H1 (cell line): ENCODE measurements around the gene PKDREJ. TPM values are rescaled to one million over a fixed set of nuclear protein-coding genes. Genes with fewer than 3 reads are reported as not detected.

Source experiments
- CTCF ChIA-PET: fragments of 300-600 bp; sonication (Branson Sonifier 250); formaldehyde crosslinking; loops from one replicate; lab custom pipeline; 2021; ENCODE audit not compliant: partially characterized antibody; lab: Charles Lee
- POLR2A ChIA-PET: fragments of 300-600 bp; sonication (Branson Sonifier 250); formaldehyde crosslinking; loops from one replicate; lab custom pipeline; 2021; ENCODE audit warnings: inconsistent platforms; ENCODE audit not compliant: partially characterized antibody; lab: Charles Lee
- DNase-seq, 2 experiments: peaks; one replicate each; pipeline versions ENCODE4 v3.0.0 to v3.0.0-alpha.2; 2010 to 2022; ENCODE audit warnings: low spot score in 2 of 2, low read depth in 1 of 2, mixed read lengths in 1 of 2
- FAIRE-seq: peaks from 2 replicates; lab custom pipeline; 2011; peaks lifted over from hg19 to GRCh38; lab: Jason Lieb, UNC
- H2AFZ ChIP-seq: 2 replicates; pipeline ENCODE4 v1.8.1; 2012; ENCODE audit warnings: low read length, inconsistent platforms
- H2AK5ac ChIP-seq: 2 replicates; pipeline ENCODE4 v1.6.1; 2013; ENCODE audit warnings: low read depth, low read length
- H2BK120ac ChIP-seq: replicated peaks from 2 replicates; pipeline ENCODE3; 2013; ENCODE audit warnings: low read depth, low read length, inconsistent platforms
- H2BK12ac ChIP-seq: 2 replicates; pipeline ENCODE4 v1.6.1; 2013; ENCODE audit warnings: low read depth, low read length
- H2BK15ac ChIP-seq: 2 replicates; pipeline ENCODE4 v1.6.1; 2013; ENCODE audit warnings: low read length
- H2BK20ac ChIP-seq: 2 replicates; pipeline ENCODE4 v1.6.1; 2013; ENCODE audit warnings: low read length
- H2BK5ac ChIP-seq: 2 replicates; pipeline ENCODE4 v1.6.1; 2013; ENCODE audit warnings: low read depth, low read length
- H3K14ac ChIP-seq: 2 replicates; pipeline ENCODE4 v1.6.1; 2013; ENCODE audit warnings: inconsistent platforms; ENCODE audit not compliant: insufficient read length
- H3K18ac ChIP-seq: 2 replicates; pipeline ENCODE4 v1.6.1; 2013; ENCODE audit warnings: low read length; ENCODE audit errors: extremely low read depth
- H3K23ac ChIP-seq: 2 replicates; pipeline ENCODE4 v1.6.1; 2013; ENCODE audit warnings: inconsistent platforms; ENCODE audit not compliant: insufficient read length
- H3K23me2 ChIP-seq: 2 replicates; pipeline ENCODE4 v1.6.1; 2013; ENCODE audit warnings: low read depth, low read length
- H3K27ac ChIP-seq: 2 replicates; pipeline ENCODE4 v1.6.1; 2011; ENCODE audit warnings: low read depth, low read length, inconsistent platforms
- H3K27me3 ChIP-seq, 4 experiments: replicated peaks in 1 of 4; 1 replicate in 1 of 4; 2 replicates in 3 of 4; pipeline versions ENCODE4 v1.6.1 to v1.8.1; 2011 to 2013; ENCODE audit warnings: low read length in 3 of 4, mild to moderate bottlenecking in 3 of 4, inconsistent platforms in 2 of 4, mixed read lengths in 2 of 4, moderate library complexity in 1 of 4; ENCODE audit not compliant: control insufficient read depth in 3 of 4, insufficient read depth in 3 of 4; ENCODE audit errors: extremely low read depth in 1 of 4
- H3K36me3 ChIP-seq, 4 experiments: 2 replicates each; pipeline versions ENCODE4 v1.6.1 to v1.8.1; 2011 to 2013; ENCODE audit warnings: mild to moderate bottlenecking in 4 of 4, low read length in 3 of 4, moderate library complexity in 2 of 4, control low read depth in 1 of 4, inconsistent platforms in 1 of 4; ENCODE audit not compliant: insufficient read depth in 4 of 4, control insufficient read depth in 2 of 4
- H3K4ac ChIP-seq: replicated peaks from 2 replicates; pipeline ENCODE3; 2013; ENCODE audit warnings: low read length, low read depth, mixed read lengths, inconsistent platforms; ENCODE audit not compliant: insufficient read length
- H3K4me1 ChIP-seq, 4 experiments: replicated peaks in 1 of 4; 1 replicate in 1 of 4; 2 replicates in 3 of 4; pipeline versions ENCODE4 v1.6.1 to v1.8.1; 2011 to 2013; ENCODE audit warnings: low read length in 3 of 4, inconsistent platforms in 2 of 4, mixed read lengths in 1 of 4; ENCODE audit not compliant: insufficient read depth in 4 of 4, control insufficient read depth in 3 of 4
- H3K4me2 ChIP-seq, 2 experiments: 2 replicates each; pipeline versions ENCODE4 v1.6.1 to v1.8.1; 2011 to 2013; ENCODE audit warnings: low read depth in 2 of 2, low read length in 2 of 2, control low read depth in 1 of 2, inconsistent platforms in 1 of 2, mild to moderate bottlenecking in 1 of 2; ENCODE audit not compliant: insufficient read depth in 1 of 2
- H3K4me3 ChIP-seq, 4 experiments: fragments of 200-600, 300-600 bp in 1 of 4; sonication (generic), shearing (Covaris generic), sonication (Bioruptor Twin) in 1 of 4; 2 replicates each; pipeline versions ENCODE4 v1.5.1 to v1.8.1; 2011 to 2016; ENCODE audit warnings: low read length in 4 of 4, low read depth in 3 of 4, control low read depth in 2 of 4, inconsistent platforms in 2 of 4, mild to moderate bottlenecking in 2 of 4, mixed read lengths in 1 of 4, moderate library complexity in 1 of 4; ENCODE audit not compliant: insufficient read depth in 2 of 4; ENCODE audit errors: extremely low read depth in 1 of 4
- H3K56ac ChIP-seq: replicated peaks from 2 replicates; pipeline ENCODE3; 2013; ENCODE audit warnings: low read depth, mild to moderate bottlenecking, mixed read lengths, low read length, inconsistent platforms; ENCODE audit not compliant: insufficient read length
- H3K79me1 ChIP-seq: 2 replicates; pipeline ENCODE4 v1.6.1; 2013; ENCODE audit warnings: low read depth, low read length, control low read depth
- H3K79me2 ChIP-seq, 2 experiments: 2 replicates each; pipeline versions ENCODE4 v1.6.1 to v1.8.1; 2012 to 2013; ENCODE audit warnings: low read length in 2 of 2, mild to moderate bottlenecking in 2 of 2, inconsistent platforms in 1 of 2; ENCODE audit not compliant: insufficient read depth in 2 of 2, control insufficient read depth in 1 of 2
- H3K9ac ChIP-seq, 4 experiments: replicated peaks in 1 of 4; 1 replicate in 1 of 4; 2 replicates in 3 of 4; pipeline versions ENCODE4 v1.6.1 to v1.8.1; 2011 to 2013; ENCODE audit warnings: low read depth in 3 of 4, low read length in 3 of 4, control low read depth in 2 of 4, mild to moderate bottlenecking in 2 of 4, moderate library complexity in 2 of 4, inconsistent platforms in 1 of 4; ENCODE audit errors: extremely low read depth in 1 of 4
- H3K9me3 ChIP-seq, 2 experiments: 2 replicates each; pipeline versions ENCODE4 v1.6.1 to v1.8.1; 2012 to 2013; ENCODE audit warnings: mild to moderate bottlenecking in 2 of 2, moderate library complexity in 2 of 2, control low read depth in 1 of 2, inconsistent platforms in 1 of 2, low read depth in 1 of 2, low read length in 1 of 2, mixed read lengths in 1 of 2; ENCODE audit not compliant: insufficient read depth in 2 of 2
- H4K20me1 ChIP-seq, 2 experiments: replicated peaks in 1 of 2; 2 replicates each; pipeline versions ENCODE3 to v1.8.1; 2011 to 2013; ENCODE audit warnings: inconsistent platforms in 2 of 2, low read length in 2 of 2, mild to moderate bottlenecking in 1 of 2; ENCODE audit not compliant: insufficient read depth in 2 of 2, control insufficient read depth in 1 of 2
- H4K5ac ChIP-seq: 2 replicates; pipeline ENCODE4 v1.6.1; 2013; ENCODE audit warnings: low read length, low read depth, mixed read lengths, inconsistent platforms; ENCODE audit not compliant: insufficient read length
- H4K8ac ChIP-seq: 2 replicates; pipeline ENCODE4 v1.8.0; 2013; ENCODE audit warnings: mild to moderate bottlenecking, moderate library complexity, low read length, inconsistent platforms; ENCODE audit not compliant: insufficient read depth; ENCODE audit errors: extremely low read depth
- H4K91ac ChIP-seq: replicated peaks from 2 replicates; pipeline ENCODE3; 2013; ENCODE audit warnings: low read length, mixed read lengths, inconsistent platforms; ENCODE audit not compliant: insufficient read length
- BRCA1 ChIP-seq: IDR thresholded peaks from 2 replicates; pipeline ENCODE4 v1.6.1; 2012; ENCODE audit warnings: low read depth, low read length, improper control_type of control experiment
- EGR1 ChIP-seq: IDR thresholded peaks from 2 replicates; pipeline ENCODE4 v1.6.1; 2011; ENCODE audit warnings: low read depth, low read length, borderline replicate concordance
- EZH2 ChIP-seq: fragments of 200-600 bp; sonication (generic); IDR thresholded peaks from 2 replicates; pipeline ENCODE4 v1.7.1; 2012; ENCODE audit warnings: low read depth, mild to moderate bottlenecking, moderate library complexity, low read length, inconsistent platforms; ENCODE audit not compliant: severe bottlenecking
- ZNF274 ChIP-seq: IDR thresholded peaks from 2 replicates; pipeline ENCODE4 v1.7.0; 2012; ENCODE audit warnings: low read length, borderline replicate concordance; ENCODE audit errors: extremely low read depth
- WGBS, 2 experiments: shearing (Covaris generic) in 1 of 2; methylation state at CpG; one replicate each; pipeline versions ENCODE4 v1.1.6 to v1.1.7; 2013 to 2015; ENCODE audit warnings: low lambda C conversion rate in 2 of 2, mixed read lengths in 2 of 2, inconsistent platforms in 1 of 2, low coverage in 1 of 2, missing lambda C conversion rate in 1 of 2; ENCODE audit not compliant: insufficient replicate concordance in 2 of 2, insufficient coverage in 1 of 2, insufficient read length in 1 of 2; ENCODE audit errors: extremely low coverage in 1 of 2, missing lambda C conversion rate in 1 of 2; 5-methylcytosine and 5-hydroxymethylcytosine counted together
- polyA plus RNA-seq, 7 experiments: library from polyadenylated mRNA; depleted of rRNA in 3 of 7; stranded (reverse) in 5 of 7; unstranded in 2 of 7; fragments of >200 nt in 5 of 7; fragments of 200-250 nt in 2 of 7; gene quantifications; 1 replicate in 5 of 7; 2 replicates in 1 of 7; 4 replicates in 1 of 7; pipeline versions ENCODE4 v1.2.1 to v1.2.3, GENCODE V29; 2011 to 2013; ENCODE audit warnings: missing spikeins in 2 of 7, mixed read lengths in 2 of 7
- total RNA-seq: library from RNA; stranded (reverse); fragmentation: NEBNext Ultra II Directional; extraction: Animal tissue kit (Norgen Biotek cat#: 25700); gene quantifications from 2 replicates; pipeline ENCODE4 v1.2.1, GENCODE V29; 2021

PKDREJ gene
- total and polyA plus RNA-seq, 2 of the 8 experiments (the other 6 are each of a cell fraction or from before 2014, with no cell fraction given): 0.02 to 0.04 TPM

GRCh38 chr22:46272196-46272595 lies 9.1 kb upstream of the PKDREJ start:
- no peak overlapping the region for H2BK120ac ChIP-seq
- TF ChIP-seq EZH2 (no peak), EGR1 (no peak), BRCA1 (no peak), ZNF274 (no peak)
- H3K4me2 ChIP-seq: no peak overlapping the region
- H3K56ac ChIP-seq: no peak overlapping the region
- ChIA-PET POLR2A (no interaction called here), CTCF (no interaction called here)
- H4K5ac ChIP-seq: no peak overlapping the region
- H4K8ac ChIP-seq: no peak overlapping the region
- H2BK12ac ChIP-seq: no peak overlapping the region
- H3K27ac ChIP-seq: no peak overlapping the region
- H3K9me3 ChIP-seq: no peaks in the 10 kb centered on the region
- no peaks in the 10 kb centered on the region for H3K27me3 ChIP-seq
- H2AK5ac ChIP-seq: no peak overlapping the region
- H3K14ac ChIP-seq: no peak overlapping the region
- H3K79me2 ChIP-seq: no peaks in the 10 kb centered on the region
- H3K4me3 ChIP-seq: no peak overlapping the region
- H4K20me1 ChIP-seq: peaks cover 0 to 5% of the 10 kb centered on the region in 2 experiments
- no peak overlapping the region for H3K18ac ChIP-seq
- no peak overlapping the region for H2AFZ ChIP-seq
- H2BK5ac ChIP-seq: no peak overlapping the region
- H3K36me3 ChIP-seq: peaks cover 4 to 16% (median 10%) of the 10 kb centered on the region in 4 experiments; a peak in 4 of 8 replicates
- H3K4me1 ChIP-seq: no peaks in the 10 kb centered on the region; a peak in 1 of 7 replicates
- H3K23me2 ChIP-seq: peaks cover 3% of the 10 kb centered on the region; the same call in 1 of the 2 replicates
- H3K79me1 ChIP-seq: peaks cover 3% of the 10 kb centered on the region; the same call in 1 of the 2 replicates
- no peak overlapping the region for H3K23ac ChIP-seq
- H3K9ac ChIP-seq: no peak overlapping the region
- H4K91ac ChIP-seq: no peak overlapping the region
- no peak overlapping the region for H2BK20ac ChIP-seq
- DNase-seq (no peak), FAIRE-seq (no peak)
- no peak overlapping the region for H3K4ac ChIP-seq
- H2BK15ac ChIP-seq: no peak overlapping the region
- WGBS, 2 experiments: 96% methylated on average over 7 of the region's 8 CpGs; no CpG with 5 or more reads in 1 of the 2 experiments
